ENCODE results near the gene XPNPEP3.

- TF ChIP-seq CTCF (IDR thresholded peaks at IDR 0.05; ENCODE audit: insufficient read depth, low read length, poor library complexity, severe bottlenecking): no peak
- no peak for TF ChIP-seq EZH2phosphoT487 (conservative IDR thresholded peaks at IDR 0.05; ENCODE audit: low read length)
These were observed 37.5 kb downstream of the XPNPEP3 start for GRCh38 chr22:40894417-40894816.
